Measurements from ENCODE around the gene IL17RC.
"Not testable (repeated sequence)": the region's sequence is repeated elsewhere in the genome, so short reads cannot be mapped to it uniquely, and the experiment has no call there.

IL17RC gene

GRCh38 chr3:9914559-9915253 lies 2.2 kb upstream of the IL17RC start:
- in situ Hi-C loops (cut with HindIII; ENCODE audit: low sequenced_read_pairs), result no loop called here

DNA sequence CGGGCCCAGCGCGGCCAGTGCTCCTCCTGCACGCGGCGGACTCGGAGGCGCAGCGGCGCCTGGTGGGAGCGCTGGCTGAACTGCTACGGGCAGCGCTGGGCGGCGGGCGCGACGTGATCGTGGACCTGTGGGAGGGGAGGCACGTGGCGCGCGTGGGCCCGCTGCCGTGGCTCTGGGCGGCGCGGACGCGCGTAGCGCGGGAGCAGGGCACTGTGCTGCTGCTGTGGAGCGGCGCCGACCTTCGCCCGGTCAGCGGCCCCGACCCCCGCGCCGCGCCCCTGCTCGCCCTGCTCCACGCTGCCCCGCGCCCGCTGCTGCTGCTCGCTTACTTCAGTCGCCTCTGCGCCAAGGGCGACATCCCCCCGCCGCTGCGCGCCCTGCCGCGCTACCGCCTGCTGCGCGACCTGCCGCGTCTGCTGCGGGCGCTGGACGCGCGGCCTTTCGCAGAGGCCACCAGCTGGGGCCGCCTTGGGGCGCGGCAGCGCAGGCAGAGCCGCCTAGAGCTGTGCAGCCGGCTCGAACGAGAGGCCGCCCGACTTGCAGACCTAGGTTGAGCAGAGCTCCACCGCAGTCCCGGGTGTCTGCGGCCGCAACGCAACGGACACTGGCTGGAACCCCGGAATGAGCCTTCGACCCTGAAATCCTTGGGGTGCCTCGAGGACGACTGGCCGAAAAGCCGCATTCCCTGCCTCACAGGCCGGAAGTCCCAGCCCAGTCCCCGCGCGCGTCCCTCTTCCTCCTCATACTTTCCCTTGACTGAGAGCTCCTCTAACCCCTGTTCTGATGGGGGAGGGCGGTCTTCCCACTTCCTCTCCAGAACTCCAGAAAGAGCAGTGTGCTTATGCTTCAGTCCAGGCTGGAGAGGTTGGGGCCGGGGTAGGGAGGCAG lies 1.4 kb upstream of the IL17RC start:
- in situ Hi-C loops (cut with HindIII; ENCODE audit: low sequenced_read_pairs), result no loop called here

DNA sequence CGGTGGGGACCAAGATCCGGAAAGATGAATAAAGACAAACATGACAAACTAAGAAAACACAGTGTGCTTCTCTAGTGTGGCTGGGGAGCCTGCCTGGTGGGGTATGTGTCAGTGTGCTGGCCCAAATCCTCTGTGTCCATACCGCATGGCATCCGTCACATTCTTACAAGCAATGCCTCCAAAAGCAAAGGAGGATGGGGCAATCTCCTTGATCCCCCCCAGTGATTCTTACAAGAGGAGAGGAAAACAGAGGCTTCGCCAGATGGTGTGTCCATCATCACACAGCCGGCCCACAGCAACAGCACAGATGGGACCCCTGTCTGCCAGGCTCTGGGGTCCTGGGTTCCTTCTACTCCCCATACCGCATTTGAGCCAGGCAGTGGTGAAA lies 558 bp upstream of the IL17RC start:
- in situ Hi-C loops (cut with HindIII; ENCODE audit: low sequenced_read_pairs), result no loop called here

DNA sequence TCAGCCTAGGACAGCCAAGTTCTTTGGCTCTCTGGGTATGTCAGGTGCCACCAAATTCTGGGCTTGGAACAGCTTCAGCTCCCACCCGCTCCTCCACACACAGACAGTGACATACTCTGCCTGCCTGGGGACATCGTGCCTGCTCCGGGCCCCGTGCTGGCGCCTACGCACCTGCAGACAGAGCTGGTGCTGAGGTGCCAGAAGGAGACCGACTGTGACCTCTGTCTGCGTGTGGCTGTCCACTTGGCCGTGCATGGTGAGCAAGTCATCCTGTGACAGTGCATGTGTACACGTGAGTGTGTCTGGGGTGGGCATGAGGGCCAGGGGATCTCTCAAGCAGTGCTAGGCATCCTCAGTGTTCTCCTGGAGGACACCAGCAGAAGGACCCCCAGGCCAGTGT lies 922 bp downstream of the IL17RC start:
- in situ Hi-C loops (cut with HindIII; ENCODE audit: low sequenced_read_pairs), result no loop called here

GRCh38 chr3:9918261-9919038 lies 1.6 kb downstream of the IL17RC start:
- in situ Hi-C loops (cut with HindIII; ENCODE audit: low sequenced_read_pairs), result no loop called here

- in situ Hi-C loops (cut with HindIII; ENCODE audit: low sequenced_read_pairs), result no loop called here
Observed at GRCh38 chr3:9928158-9928557, 11.3 kb downstream of the IL17RC start.

DNA sequence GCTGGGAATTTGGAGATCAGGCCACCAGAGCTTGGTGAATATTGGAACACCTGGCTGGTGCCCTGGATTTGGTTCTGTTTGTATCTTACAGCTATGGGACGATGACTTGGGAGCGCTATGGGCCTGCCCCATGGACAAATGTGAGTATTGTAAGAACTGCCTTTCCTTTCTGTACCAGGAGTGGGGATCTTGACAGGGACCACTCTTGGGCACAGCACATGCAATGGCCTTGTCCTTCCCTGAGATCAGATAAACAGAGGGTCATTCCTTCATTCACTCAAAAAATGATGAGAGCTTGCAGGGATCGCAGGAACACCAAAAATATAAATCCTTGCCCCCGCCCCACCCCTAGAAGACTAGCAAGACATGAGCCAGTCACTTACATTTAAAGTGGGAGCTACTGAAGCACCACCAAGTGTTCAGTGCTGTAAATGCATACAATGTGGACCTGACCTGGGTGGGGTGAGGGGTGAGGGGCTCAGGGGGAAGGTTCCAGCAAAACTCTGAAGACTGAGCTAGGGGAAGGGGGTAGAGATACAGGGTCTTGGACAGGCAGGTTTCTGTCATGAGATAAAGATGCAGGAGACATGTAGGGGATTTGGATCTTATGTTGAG lies 14.0 kb downstream of the IL17RC start:
- in situ Hi-C loops (cut with HindIII; ENCODE audit: low sequenced_read_pairs), result no loop called here

DNA sequence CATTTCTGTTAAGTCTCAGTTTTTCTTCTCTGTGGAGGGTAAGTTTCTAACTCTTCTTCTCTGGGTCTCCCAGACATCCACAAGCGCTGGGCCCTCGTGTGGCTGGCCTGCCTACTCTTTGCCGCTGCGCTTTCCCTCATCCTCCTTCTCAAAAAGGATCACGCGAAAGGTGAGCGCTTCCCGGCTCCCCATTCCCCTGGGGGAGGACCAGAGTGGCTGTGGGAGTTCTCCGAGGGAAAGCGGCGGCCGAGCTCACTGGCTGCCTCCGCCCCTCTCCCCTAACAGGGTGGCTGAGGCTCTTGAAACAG lies 15.6 kb downstream of the IL17RC start:
- in situ Hi-C loops (cut with HindIII; ENCODE audit: low sequenced_read_pairs), result no loop called here

DNA sequence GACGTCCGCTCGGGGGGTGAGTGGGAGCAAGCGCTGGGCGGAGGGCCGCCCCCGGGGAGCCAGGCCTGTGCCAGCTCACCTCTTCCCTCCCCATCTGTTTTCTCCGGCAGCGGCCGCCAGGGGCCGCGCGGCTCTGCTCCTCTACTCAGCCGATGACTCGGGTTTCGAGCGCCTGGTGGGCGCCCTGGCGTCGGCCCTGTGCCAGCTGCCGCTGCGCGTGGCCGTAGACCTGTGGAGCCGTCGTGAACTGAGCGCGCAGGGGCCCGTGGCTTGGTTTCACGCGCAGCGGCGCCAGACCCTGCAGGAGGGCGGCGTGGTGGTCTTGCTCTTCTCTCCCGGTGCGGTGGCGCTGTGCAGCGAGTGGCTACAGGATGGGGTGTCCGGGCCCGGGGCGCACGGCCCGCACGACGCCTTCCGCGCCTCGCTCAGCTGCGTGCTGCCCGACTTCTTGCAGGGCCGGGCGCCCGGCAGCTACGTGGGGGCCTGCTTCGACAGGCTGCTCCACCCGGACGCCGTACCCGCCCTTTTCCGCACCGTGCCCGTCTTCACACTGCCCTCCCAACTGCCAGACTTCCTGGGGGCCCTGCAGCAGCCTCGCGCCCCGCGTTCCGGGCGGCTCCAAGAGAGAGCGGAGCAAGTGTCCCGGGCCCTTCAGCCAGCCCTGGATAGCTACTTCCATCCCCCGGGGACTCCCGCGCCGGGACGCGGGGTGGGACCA lies 16.1 kb downstream of the IL17RC start:
- in situ Hi-C loops (cut with HindIII; ENCODE audit: low sequenced_read_pairs), result no loop called here

DNA sequence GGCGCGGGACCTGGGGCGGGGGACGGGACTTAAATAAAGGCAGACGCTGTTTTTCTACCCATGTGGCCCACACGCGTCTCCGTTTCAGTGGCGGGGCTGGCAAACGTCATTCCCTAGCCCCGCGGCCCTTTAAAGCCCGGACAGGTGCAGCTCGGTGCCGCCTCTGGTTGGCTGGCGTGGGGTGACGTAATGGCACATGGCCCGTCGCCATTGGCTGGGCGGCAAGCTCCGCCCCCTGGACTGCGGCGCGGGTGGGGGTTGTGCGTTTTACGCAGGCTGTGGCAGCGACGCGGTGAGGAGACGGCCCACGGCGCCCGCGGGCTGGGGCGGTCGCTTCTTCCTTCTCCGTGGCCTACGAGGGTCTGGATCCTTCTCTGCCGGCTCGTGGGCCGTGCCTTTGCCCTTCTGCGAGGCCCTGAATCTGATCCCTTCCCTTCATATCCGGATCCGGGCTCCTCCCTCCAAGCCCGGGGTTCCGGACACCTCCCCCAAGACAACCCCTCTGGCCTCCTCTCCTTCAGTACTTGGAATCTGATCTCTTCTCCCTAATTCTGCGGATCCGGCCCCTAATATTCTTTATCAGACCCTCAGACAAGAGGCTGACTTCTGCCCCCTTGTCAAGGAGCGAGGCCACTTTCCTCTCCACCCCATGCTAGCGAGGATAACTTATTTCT lies 16.8 kb downstream of the IL17RC start, which contains the start of gene CRELD1:
TSS of gene CRELD1 (plus strand) at position 274 of the 674 bp plus-strand sequence. CDS start 605 bp downstream, outside the sequence.
- in situ Hi-C loops (cut with HindIII; ENCODE audit: low sequenced_read_pairs), result no loop called here

GRCh38 chr3:9934235-9934621 lies 17.3 kb downstream of the IL17RC start:
- in situ Hi-C loops (cut with HindIII; ENCODE audit: low sequenced_read_pairs), result no loop called here

DNA sequence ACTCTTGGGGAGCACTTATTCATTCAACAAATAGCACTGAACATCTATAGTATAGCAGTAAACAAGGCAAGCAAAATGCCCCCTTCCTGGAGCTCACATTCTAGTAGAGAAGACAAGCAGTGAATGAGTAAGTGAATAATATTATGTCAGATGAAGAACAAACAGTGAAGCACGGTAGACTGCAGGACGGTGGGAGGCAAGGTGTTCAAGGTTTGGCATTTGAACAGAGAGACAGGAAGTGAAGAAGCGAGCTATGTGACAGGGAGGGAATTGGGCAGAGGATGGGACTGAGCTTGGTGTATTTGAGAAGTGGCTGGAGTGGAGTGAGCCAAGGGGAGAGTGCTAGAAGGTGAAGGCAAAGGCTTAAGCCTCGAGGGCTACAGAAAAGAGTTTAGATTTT lies 18.1 kb downstream of the IL17RC start:
- in situ Hi-C loops (cut with HindIII; ENCODE audit: low sequenced_read_pairs), result no loop called here

GRCh38 chr3:9935966-9936510 lies 19.1 kb downstream of the IL17RC start:
- in situ Hi-C loops (cut with HindIII; ENCODE audit: low sequenced_read_pairs), result no loop called here

- in situ Hi-C loops (cut with HindIII; ENCODE audit: low sequenced_read_pairs), result no loop called here
Observed at GRCh38 chr3:9937486-9938238, 20.8 kb downstream of the IL17RC start.

GRCh38 chr3:9938966-9939365 lies 22.1 kb downstream of the IL17RC start:
- in situ Hi-C loops (cut with HindIII; ENCODE audit: low sequenced_read_pairs), result no loop called here

GRCh38 chr3:9939906-9940305 lies 23.0 kb downstream of the IL17RC start:
- in situ Hi-C loops (cut with HindIII; ENCODE audit: low sequenced_read_pairs), result not testable (repeated sequence)

- in situ Hi-C loops (cut with HindIII; ENCODE audit: low sequenced_read_pairs), result no loop called here
Observed at GRCh38 chr3:9940746-9941145, 23.8 kb downstream of the IL17RC start.

DNA sequence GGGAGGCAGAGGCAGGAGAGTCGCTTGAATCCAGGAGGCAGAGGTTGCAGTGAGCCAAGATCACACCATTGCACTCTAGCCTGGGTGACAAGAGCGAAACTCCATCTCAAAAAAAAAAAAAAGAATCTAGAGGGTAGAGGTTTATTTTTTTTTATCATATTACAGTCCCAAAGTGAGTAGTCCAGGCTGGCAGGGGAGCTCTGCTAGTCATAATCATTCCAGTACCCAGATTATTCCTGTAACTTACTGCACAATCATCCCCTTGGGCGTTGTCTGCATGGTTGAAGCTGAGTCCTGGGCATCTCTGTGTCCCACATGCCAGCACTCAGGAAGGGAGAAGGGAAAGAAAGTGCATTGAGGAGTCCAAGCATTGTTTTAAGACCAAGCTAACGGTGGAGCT lies 25.3 kb downstream of the IL17RC start:
- in situ Hi-C loops (cut with HindIII; ENCODE audit: low sequenced_read_pairs), result no loop called here
